PC-3 (cell line): ENCODE results near the gene SLC24A5. TPM values are rescaled to one million over a fixed set of nuclear protein-coding genes. Genes with fewer than 3 reads are reported as not detected.
A peak's percentile ranks its signal among the peaks of the same experiment; 100 is the strongest.

Experiments used
- ATAC-seq: fragments of 200-7000 bp; cut with Tn5 transposase; 2 replicates; pipeline ENCODE4 v1.9.1; 2020; ENCODE audit warnings: mild to moderate bottlenecking, moderate library complexity
- BruUV-seq: library from RNA; stranded (reverse); fragments of 400-500 nt; replicated peaks from 2 replicates; lab custom pipeline; 2021; lab: Mats Ljungman, UMichigan
- CTCF ChIA-PET: fragments of 300-600 bp; sonication (Branson Sonifier 250); formaldehyde crosslinking; loops from one replicate; lab custom pipeline; 2022; ENCODE audit warnings: antibody characterized with exemption; lab: Charles Lee
- POLR2A ChIA-PET: fragments of 300-600 bp; sonication (Branson Sonifier 250); formaldehyde crosslinking; loops from one replicate; lab custom pipeline; 2022; ENCODE audit warnings: antibody characterized with exemption; ENCODE audit not compliant: unreplicated experiment; lab: Charles Lee
- DNase-seq: peaks from one replicate; pipeline ENCODE4 v3.0.0-alpha.2; 2015
- H2AFZ ChIP-seq: fragments of 300-600 bp; sonication (generic); 2 replicates; pipeline ENCODE4 v1.6.0; 2016; ENCODE audit warnings: antibody characterized with exemption, low read length
- H3F3A ChIP-seq: fragments of 300-600 bp; sonication (generic); one replicate; pipeline ENCODE4 v1.6.0; 2017; ENCODE audit warnings: antibody characterized with exemption, low read length, control low read depth, mild to moderate bottlenecking; ENCODE audit not compliant: unreplicated experiment
- H3K27ac ChIP-seq: fragments of 300-600 bp; sonication (generic); 2 replicates; pipeline ENCODE4 v1.5.1; 2016; ENCODE audit warnings: mild to moderate bottlenecking, low read length
- H3K27me3 ChIP-seq: fragments of 300-600 bp; sonication (generic); 2 replicates; pipeline ENCODE4 v1.6.1; 2016; ENCODE audit warnings: low read length, mixed read lengths
- H3K36me3 ChIP-seq: fragments of 300-600 bp; sonication (generic); 2 replicates; pipeline ENCODE4 v1.6.1; 2016; ENCODE audit warnings: low read depth, mixed run types, low read length, mixed read lengths
- H3K4me1 ChIP-seq: fragments of 300-600 bp; sonication (generic); 2 replicates; pipeline ENCODE4 v1.5.1; 2016; ENCODE audit warnings: low read length; ENCODE audit not compliant: insufficient read depth
- H3K4me2 ChIP-seq: fragments of 300-600 bp; sonication (generic); 2 replicates; pipeline ENCODE4 v1.6.0; 2016; ENCODE audit warnings: low read length
- H3K4me3 ChIP-seq: fragments of 300-600 bp; sonication (generic); 2 replicates; pipeline ENCODE4 v1.5.1; 2016; ENCODE audit warnings: mild to moderate bottlenecking, low read length, mixed read lengths
- H3K79me2 ChIP-seq: fragments of 300-600 bp; sonication (generic); 2 replicates; pipeline ENCODE4 v1.6.1; 2017; ENCODE audit warnings: low read length, mixed read lengths
- H3K9ac ChIP-seq: fragments of 300-600 bp; sonication (generic); 2 replicates; pipeline ENCODE4 v1.6.0; 2016; ENCODE audit warnings: mild to moderate bottlenecking, low read length
- H3K9me2 ChIP-seq: fragments of 300-600 bp; sonication (generic); replicated peaks from 2 replicates; pipeline ENCODE4 v1.6.1; 2016; ENCODE audit warnings: mixed run types, low read length, mixed read lengths
- H3K9me3 ChIP-seq: fragments of 300-600 bp; sonication (generic); 2 replicates; pipeline ENCODE4 v1.6.1; 2016; ENCODE audit warnings: low read length, mixed read lengths
- H4K20me1 ChIP-seq: fragments of 300-600 bp; sonication (generic); 2 replicates; pipeline ENCODE4 v1.6.1; 2016; ENCODE audit warnings: low read length, mixed read lengths
- EZH2 ChIP-seq: fragments of 300-600 bp; sonication (generic); IDR thresholded peaks from one replicate; pipeline ENCODE4 v1.6.1; 2017; ENCODE audit warnings: antibody characterized with exemption, mild to moderate bottlenecking, low read length; ENCODE audit not compliant: unreplicated experiment
- EZH2phosphoT487 ChIP-seq: fragments of 300-600 bp; sonication (generic); IDR thresholded peaks from 2 replicates; pipeline ENCODE4 v1.6.1; 2018; ENCODE audit warnings: mild to moderate bottlenecking, antibody characterized with exemption, low read length, borderline replicate concordance
- intact Hi-C: fragments of 100-400 bp; cut with micrococcal nuclease; formaldehyde crosslinking; loops from 2 replicates; pipeline ENCODE4 v1.9.0; 2023
- total RNA-seq: library from RNA; depleted of rRNA; stranded (reverse); fragments of >200 nt; gene quantifications from 2 replicates; pipeline ENCODE4 v1.2.3, GENCODE V29; 2014
- TF ChIP-seq, protein P1 (sequence below): fragments of 300-600 bp; sonication (generic); conservative IDR thresholded peaks from 2 replicates; pipeline ENCODE4 v1.5.1; 2017; ENCODE audit warnings: antibody characterized with exemption, low read depth, mild to moderate bottlenecking, low read length

Gene SLC24A5
- total RNA-seq, 1 experiment from 2014 or later = not detected

DNA sequence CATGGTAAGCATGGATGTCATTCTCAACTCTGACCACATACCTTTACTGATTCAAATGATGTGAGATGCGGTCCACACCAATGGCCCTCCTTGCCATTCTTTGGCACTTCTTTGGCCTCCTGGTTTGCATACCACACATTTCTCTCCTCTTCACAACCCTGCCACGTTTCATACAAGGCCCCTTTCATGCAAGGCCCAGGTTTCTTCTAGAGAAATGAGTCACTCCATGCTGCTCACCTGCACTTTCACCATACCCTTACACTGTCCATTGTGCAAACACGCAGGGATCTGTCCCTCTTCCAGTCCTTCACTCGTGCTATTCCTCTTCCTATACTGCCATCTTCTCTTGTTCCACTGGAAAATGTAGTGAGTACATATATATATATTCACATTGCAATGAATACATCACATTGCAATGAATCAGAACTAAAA, 24.4 kb upstream of the SLC24A5 start:
- H3K9me3 ChIP-seq = no peaks in the 10 kb centered on the region
- TF ChIP-seq EZH2phosphoT487 (no peak), EZH2 (no peak)
- TF ChIP-seq, protein P1, sequence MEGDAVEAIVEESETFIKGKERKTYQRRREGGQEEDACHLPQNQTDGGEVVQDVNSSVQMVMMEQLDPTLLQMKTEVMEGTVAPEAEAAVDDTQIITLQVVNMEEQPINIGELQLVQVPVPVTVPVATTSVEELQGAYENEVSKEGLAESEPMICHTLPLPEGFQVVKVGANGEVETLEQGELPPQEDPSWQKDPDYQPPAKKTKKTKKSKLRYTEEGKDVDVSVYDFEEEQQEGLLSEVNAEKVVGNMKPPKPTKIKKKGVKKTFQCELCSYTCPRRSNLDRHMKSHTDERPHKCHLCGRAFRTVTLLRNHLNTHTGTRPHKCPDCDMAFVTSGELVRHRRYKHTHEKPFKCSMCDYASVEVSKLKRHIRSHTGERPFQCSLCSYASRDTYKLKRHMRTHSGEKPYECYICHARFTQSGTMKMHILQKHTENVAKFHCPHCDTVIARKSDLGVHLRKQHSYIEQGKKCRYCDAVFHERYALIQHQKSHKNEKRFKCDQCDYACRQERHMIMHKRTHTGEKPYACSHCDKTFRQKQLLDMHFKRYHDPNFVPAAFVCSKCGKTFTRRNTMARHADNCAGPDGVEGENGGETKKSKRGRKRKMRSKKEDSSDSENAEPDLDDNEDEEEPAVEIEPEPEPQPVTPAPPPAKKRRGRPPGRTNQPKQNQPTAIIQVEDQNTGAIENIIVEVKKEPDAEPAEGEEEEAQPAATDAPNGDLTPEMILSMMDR = no peak
- no peak overlapping the region for H2AFZ ChIP-seq
- H3K9me2 ChIP-seq = no peaks in the 10 kb centered on the region
- no peak overlapping the region for H3K9ac ChIP-seq
- H3K79me2 ChIP-seq = no peaks in the 10 kb centered on the region
- ATAC-seq = no peak
- no TSS peak for BruUV-seq
- intact Hi-C loops = no loop called here
- no peak overlapping the region for H3K4me2 ChIP-seq
- DNase-seq = no peak
- no peak overlapping the region for H3K27ac ChIP-seq
- ChIA-PET POLR2A (no interaction called here), CTCF (no interaction called here)
- no peaks in the 10 kb centered on the region for H4K20me1 ChIP-seq
- H3K4me1 ChIP-seq = no peaks in the 10 kb centered on the region
- H3K27me3 ChIP-seq = peaks cover 17% of the 10 kb centered on the region
- H3K4me3 ChIP-seq = no peak overlapping the region
- no peaks in the 10 kb centered on the region for H3K36me3 ChIP-seq
- no peaks in the 10 kb centered on the region for H3F3A ChIP-seq

DNA sequence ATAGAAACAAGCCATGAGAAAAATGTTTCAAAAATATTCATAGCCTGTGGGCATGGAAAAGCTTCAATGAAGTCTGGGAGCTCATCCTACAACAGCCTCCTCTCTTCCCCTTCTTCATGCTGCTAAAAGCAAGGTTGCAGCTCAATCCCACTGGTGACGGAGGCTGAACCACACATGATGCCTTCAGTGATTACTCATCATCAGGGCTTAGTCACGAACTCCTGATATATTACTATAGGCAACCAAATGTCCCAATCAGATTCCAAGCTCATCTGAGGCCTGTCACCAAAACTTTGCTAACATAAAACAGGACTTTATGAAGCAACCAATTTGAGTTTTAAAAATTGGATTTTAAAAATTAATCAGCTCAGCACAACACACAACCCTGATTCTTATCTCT, 24.0 kb upstream of the SLC24A5 start:
- Histone ChIP-seq H4K20me1 (no peaks in the 10 kb centered on the region), H3K9ac (no peak overlapping the region), H3K79me2 (no peaks in the 10 kb centered on the region), H3K9me3 (no peaks in the 10 kb centered on the region), H3K4me3 (no peak overlapping the region), H3F3A (no peaks in the 10 kb centered on the region), H3K27ac (no peak overlapping the region), H3K4me2 (no peak overlapping the region), H3K27me3 (peaks cover 22% of the 10 kb centered on the region), H2AFZ (no peak overlapping the region), H3K9me2 (no peaks in the 10 kb centered on the region), H3K4me1 (no peaks in the 10 kb centered on the region), H3K36me3 (no peaks in the 10 kb centered on the region)
- ATAC-seq (peak; percentile 40; the same call in 1 of the 2 replicates), DNase-seq (peak; percentile 54)
- POLR2A ChIA-PET = no interaction called here
- TF ChIP-seq EZH2 = no peak
- TF ChIP-seq, protein P1 = no peak
- no peak for TF ChIP-seq EZH2phosphoT487
- intact Hi-C loops = no loop called here
- BruUV-seq = no TSS peak
- CTCF ChIA-PET = no interaction called here

GRCh38 chr15:48097264-48097663, 23.5 kb upstream of the SLC24A5 start:
- Histone ChIP-seq H3K9me2 (no peaks in the 10 kb centered on the region), H2AFZ (no peak overlapping the region), H3F3A (no peaks in the 10 kb centered on the region), H3K4me2 (no peak overlapping the region), H4K20me1 (no peaks in the 10 kb centered on the region), H3K4me1 (no peaks in the 10 kb centered on the region), H3K9ac (no peak overlapping the region), H3K79me2 (no peaks in the 10 kb centered on the region), H3K27ac (no peak overlapping the region), H3K36me3 (no peaks in the 10 kb centered on the region), H3K9me3 (no peaks in the 10 kb centered on the region), H3K4me3 (no peak overlapping the region), H3K27me3 (peaks cover 23% of the 10 kb centered on the region)
- ATAC-seq (no peak), DNase-seq (no peak)
- TF ChIP-seq, protein P1 = no peak
- TF ChIP-seq EZH2 (no peak), EZH2phosphoT487 (no peak)
- ChIA-PET CTCF (no interaction called here), POLR2A (no interaction called here)
- intact Hi-C loops = no loop called here
- no TSS peak for BruUV-seq
